ENCODE measurements around the gene PRKCB. TPM values are rescaled to one million over a fixed set of nuclear protein-coding genes. Genes with fewer than 3 reads are reported as not detected.

Gene PRKCB
- total RNA-seq, 2 donors from 2014 or later = 17.5 to 26.9 TPM

- DNase-seq (ENCODE audit: low spot score) = no peak
- intact Hi-C loops (cut with DNase I) = no loop called here
Observed at GRCh38 chr16:23950898-23951297, 115.1 kb downstream of the PRKCB start.

- no peak for DNase-seq (ENCODE audit: low spot score)
- intact Hi-C loops (cut with DNase I) = no loop called here
Observed at GRCh38 chr16:23952128-23952970, 116.6 kb downstream of the PRKCB start.

GRCh38 chr16:23952971-23953300 lies 117.2 kb downstream of the PRKCB start:
- DNase-seq (ENCODE audit: low spot score) = no peak
- intact Hi-C loops (cut with DNase I) = no loop called here

- intact Hi-C loops (cut with DNase I) = no loop called here
- no peak for DNase-seq (ENCODE audit: low spot score)
Observed at GRCh38 chr16:23953476-23953875, 117.7 kb downstream of the PRKCB start.

GRCh38 chr16:23955088-23955487 lies 119.3 kb downstream of the PRKCB start:
- intact Hi-C loops (cut with DNase I) = no loop called here

GRCh38 chr16:23957287-23957686 lies 121.5 kb downstream of the PRKCB start:
- DNase-seq (ENCODE audit: low spot score) = no peak
- intact Hi-C loops (cut with DNase I) = no loop called here

More at GRCh38 chr16:23955088-23955487, 119.3 kb downstream of the PRKCB start:
- DNase-seq (ENCODE audit: low spot score) = no peak

GRCh38 chr16:23959072-23959751 lies 123.4 kb downstream of the PRKCB start:
- intact Hi-C loops (cut with DNase I) = no loop called here
- DNase-seq (ENCODE audit: low spot score) = no peak

- no peak for DNase-seq (ENCODE audit: low spot score)
- intact Hi-C loops (cut with DNase I) = no loop called here
Observed at GRCh38 chr16:23959752-23960072, 123.9 kb downstream of the PRKCB start.

- no peak for DNase-seq (ENCODE audit: low spot score)
- intact Hi-C loops (cut with DNase I) = no loop called here
Observed at GRCh38 chr16:23960081-23960885, 124.5 kb downstream of the PRKCB start.

- no peak for DNase-seq (ENCODE audit: low spot score)
- intact Hi-C loops (cut with DNase I) = no loop called here
Observed at GRCh38 chr16:23962001-23962400, 126.2 kb downstream of the PRKCB start.

GRCh38 chr16:23964136-23964535 lies 128.4 kb downstream of the PRKCB start:
- DNase-seq (ENCODE audit: low spot score) = no peak
- intact Hi-C loops (cut with DNase I) = no loop called here

GRCh38 chr16:23965137-23965733 lies 129.5 kb downstream of the PRKCB start:
- intact Hi-C loops (cut with DNase I) = no loop called here
- no peak for DNase-seq (ENCODE audit: low spot score)

GRCh38 chr16:23966597-23967394 lies 131.0 kb downstream of the PRKCB start:
- DNase-seq (ENCODE audit: low spot score) = no peak
- intact Hi-C loops (cut with DNase I) = no loop called here

GRCh38 chr16:23967775-23968174 lies 132.0 kb downstream of the PRKCB start:
- no peak for DNase-seq (ENCODE audit: low spot score)
- intact Hi-C loops (cut with DNase I) = no loop called here

GRCh38 chr16:23968176-23968575 lies 132.4 kb downstream of the PRKCB start:
- intact Hi-C loops (cut with DNase I) = no loop called here
- DNase-seq (ENCODE audit: low spot score) = no peak

GRCh38 chr16:23969468-23970297 lies 133.9 kb downstream of the PRKCB start:
- DNase-seq (ENCODE audit: low spot score) = no peak
- intact Hi-C loops (cut with DNase I) = no loop called here

GRCh38 chr16:23974223-23974622 lies 138.4 kb downstream of the PRKCB start:
- DNase-seq (ENCODE audit: low spot score) = no peak
- intact Hi-C loops (cut with DNase I) = no loop called here

GRCh38 chr16:23975293-23975692 lies 139.5 kb downstream of the PRKCB start:
- intact Hi-C loops (cut with DNase I) = no loop called here
- no peak for DNase-seq (ENCODE audit: low spot score)
